Vagina (tissue), 2 donors: ENCODE measurements around the gene KLHL2. TPM values are rescaled to one million over a fixed set of nuclear protein-coding genes. Genes with fewer than 3 reads are reported as not detected.

Experiments
- DNase-seq, 2 donors: peaks; one replicate each; pipeline ENCODE4 v3.0.0-alpha.2; 2017; ENCODE audit errors: extremely low spot score in 2 of 2
- H3K27ac ChIP-seq: fragments of 200-600 bp; sonication (generic); one replicate; pipeline ENCODE4 v1.5.1; 2019
- H3K27me3 ChIP-seq: fragments of 200-600 bp; sonication (generic); one replicate; pipeline ENCODE4 v1.5.1; 2019
- H3K36me3 ChIP-seq, 2 donors: fragments of 200-600 bp; sonication (generic); one replicate each; pipeline ENCODE4 v1.5.1; 2017 to 2019
- H3K4me1 ChIP-seq: fragments of 200-600 bp; sonication (generic); one replicate; pipeline ENCODE4 v1.5.1; 2019
- H3K4me3 ChIP-seq, 2 donors: fragments of 200-600 bp; sonication (generic); 1 replicate in 1 of 2; 2 replicates in 1 of 2; pipeline ENCODE4 v1.5.1; 2016 to 2019
- H3K9me3 ChIP-seq: fragments of 200-600 bp; sonication (generic); one replicate; pipeline ENCODE4 v1.5.1; 2019
- CTCF ChIP-seq, 3 experiments: fragments of 450-650 bp in 2 of 3; fragments of 200-600 bp in 1 of 3; sonication (generic) in 1 of 3; IDR thresholded peaks; one replicate each; pipeline ENCODE4 v1.5.1; 2017 to 2019; ENCODE audit warnings: antibody characterized with exemption in 3 of 3, mild to moderate bottlenecking in 2 of 3, moderate library complexity in 2 of 3
- POLR2A ChIP-seq, 2 donors: fragments of 450-650 bp; IDR thresholded peaks; one replicate each; pipeline ENCODE4 v1.6.1; 2017; ENCODE audit warnings: antibody characterized with exemption in 2 of 2, mild to moderate bottlenecking in 2 of 2, moderate library complexity in 2 of 2
- POLR2AphosphoS5 ChIP-seq, 2 donors: sonication (generic); formaldehyde crosslinking; IDR thresholded peaks; one replicate each; pipeline ENCODE4 v1.9.0; 2017; ENCODE audit warnings: antibody characterized with exemption in 2 of 2, mild to moderate bottlenecking in 2 of 2, low read depth in 1 of 2; ENCODE audit not compliant: insufficient read depth in 1 of 2
- intact Hi-C: fragments of 100-400 bp; cut with DNase I; formaldehyde crosslinking; loops from one replicate; pipeline ENCODE4 v1.15.1; 2023
- total RNA-seq: library from RNA; depleted of rRNA; stranded (reverse); fragments of >200 nt; gene quantifications from one replicate; pipeline ENCODE4 v1.2.3, GENCODE V29; 2016

KLHL2 gene
- total RNA-seq, 1 donor from 2014 or later, result 29.5 TPM

GRCh38 chr4:165297626-165298025 lies 90.3 kb downstream of the KLHL2 start:
- no peaks in the 10 kb centered on the region for H3K9me3 ChIP-seq
- H3K27me3 ChIP-seq, result no peaks in the 10 kb centered on the region
- H3K27ac ChIP-seq, result no peak overlapping the region
- no peak for TF ChIP-seq CTCF (IDR thresholded peaks at IDR 0.05)
- TF ChIP-seq POLR2AphosphoS5 (IDR thresholded peaks at IDR 0.05; ENCODE audit: insufficient read depth in 1 of 2, low read depth in 1 of 2), result no peak
- TF ChIP-seq POLR2A (IDR thresholded peaks at IDR 0.05), result no peak
- H3K4me3 ChIP-seq, result no peak overlapping the region
- no peaks in the 10 kb centered on the region for H3K4me1 ChIP-seq
- DNase-seq, result no peak
- peaks cover 0 to 12% of the 10 kb centered on the region in 2 donors for H3K36me3 ChIP-seq
- intact Hi-C loops, result no loop called here

DNA sequence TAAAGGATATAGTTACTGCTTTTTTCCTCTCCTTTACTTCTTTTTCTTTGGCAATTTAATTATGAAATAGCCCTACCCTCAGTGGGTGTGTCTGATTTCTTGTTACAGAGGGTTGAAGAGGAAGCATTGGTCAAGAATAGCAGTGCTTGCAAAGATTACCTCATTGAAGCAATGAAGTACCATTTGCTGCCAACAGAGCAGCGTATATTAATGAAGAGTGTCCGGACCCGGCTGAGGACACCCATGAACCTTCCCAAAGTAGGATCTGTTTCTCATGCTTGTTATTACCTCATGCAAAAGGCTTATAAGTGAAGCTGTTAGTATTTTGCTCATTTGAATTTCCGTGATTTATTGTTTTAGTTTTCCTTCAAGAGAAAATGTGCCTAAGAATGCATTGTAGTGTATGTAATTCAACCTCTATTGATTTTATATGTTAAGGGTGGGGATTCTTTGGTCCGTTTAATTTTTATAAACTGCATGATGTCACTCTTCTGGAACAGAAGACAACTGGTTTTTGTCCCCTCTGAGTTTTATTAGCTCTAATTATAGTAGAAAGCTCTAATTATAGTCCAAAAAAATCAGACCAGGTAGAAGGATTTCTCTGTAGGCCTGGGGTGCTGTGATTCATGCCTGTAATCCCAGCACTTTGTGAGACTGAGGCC lies 92.2 kb downstream of the KLHL2 start:
- TF ChIP-seq POLR2A (IDR thresholded peaks at IDR 0.05) (no peak), POLR2AphosphoS5 (IDR thresholded peaks at IDR 0.05; ENCODE audit: insufficient read depth in 1 of 2, low read depth in 1 of 2) (no peak), CTCF (IDR thresholded peaks at IDR 0.05) (no peak)
- no peak overlapping the region for H3K27ac ChIP-seq

GRCh38 chr4:165301833-165302232 lies 94.5 kb downstream of the KLHL2 start:
- intact Hi-C loops, result no loop called here
- no peak for TF ChIP-seq POLR2AphosphoS5 (IDR thresholded peaks at IDR 0.05; ENCODE audit: insufficient read depth in 1 of 2, low read depth in 1 of 2)
- no peak for TF ChIP-seq POLR2A (IDR thresholded peaks at IDR 0.05)
- TF ChIP-seq CTCF (IDR thresholded peaks at IDR 0.05), result no peak
- H3K4me3 ChIP-seq, result no peak overlapping the region
- H3K27ac ChIP-seq, result no peak overlapping the region
- H3K36me3 ChIP-seq, result peaks cover 0 to 12% of the 10 kb centered on the region in 2 donors
- no peaks in the 10 kb centered on the region for H3K4me1 ChIP-seq
- H3K27me3 ChIP-seq, result no peaks in the 10 kb centered on the region
- H3K9me3 ChIP-seq, result no peaks in the 10 kb centered on the region
- DNase-seq, result no peak

More for the DNA sequence above, 92.2 kb downstream of the KLHL2 start:
- Histone ChIP-seq H3K4me3 (no peak overlapping the region), H3K36me3 (peaks cover 0 to 12% of the 10 kb centered on the region in 2 donors), H3K27me3 (no peaks in the 10 kb centered on the region), H3K9me3 (no peaks in the 10 kb centered on the region), H3K4me1 (no peaks in the 10 kb centered on the region)
- intact Hi-C loops, result no loop called here
- no peak for DNase-seq

- no peak overlapping the region for H3K4me3 ChIP-seq
- H3K9me3 ChIP-seq, result no peaks in the 10 kb centered on the region
- intact Hi-C loops, result no loop called here
- no peak overlapping the region for H3K27ac ChIP-seq
- H3K27me3 ChIP-seq, result no peaks in the 10 kb centered on the region
- H3K4me1 ChIP-seq, result no peaks in the 10 kb centered on the region
- no peak for DNase-seq
- H3K36me3 ChIP-seq, result peaks cover 0 to 10% of the 10 kb centered on the region in 2 donors
- TF ChIP-seq CTCF (IDR thresholded peaks at IDR 0.05) (no peak), POLR2AphosphoS5 (IDR thresholded peaks at IDR 0.05; ENCODE audit: insufficient read depth in 1 of 2, low read depth in 1 of 2) (no peak), POLR2A (IDR thresholded peaks at IDR 0.05) (no peak)
Measured at GRCh38 chr4:165302658-165303057, 95.3 kb downstream of the KLHL2 start.

DNA sequence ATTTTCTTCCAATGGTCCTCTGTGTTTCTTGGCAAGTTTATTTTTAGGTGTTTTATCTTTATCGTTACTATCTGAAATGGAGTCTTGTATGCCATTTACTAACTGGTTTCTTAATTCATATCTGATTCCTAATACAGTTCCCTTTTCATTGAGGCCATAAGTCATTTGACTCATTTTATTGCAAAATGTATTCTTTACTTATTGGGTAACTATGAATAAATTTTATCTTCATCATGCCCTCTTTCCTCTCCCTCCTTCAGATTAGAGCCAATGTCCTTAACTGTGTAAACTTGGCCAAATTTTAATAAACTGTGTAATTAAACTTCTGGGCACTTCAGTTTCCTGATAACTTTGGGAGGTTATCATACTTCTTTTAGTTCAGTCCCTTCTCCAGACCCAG lies 100.8 kb downstream of the KLHL2 start:
- Histone ChIP-seq H3K27ac (no peak overlapping the region), H3K4me3 (no peak overlapping the region), H3K9me3 (no peaks in the 10 kb centered on the region), H3K27me3 (no peaks in the 10 kb centered on the region), H3K36me3 (no peaks in the 10 kb centered on the region), H3K4me1 (no peaks in the 10 kb centered on the region)
- TF ChIP-seq POLR2A (IDR thresholded peaks at IDR 0.05), result no peak
- no peak for TF ChIP-seq CTCF (IDR thresholded peaks at IDR 0.05)
- TF ChIP-seq POLR2AphosphoS5 (IDR thresholded peaks at IDR 0.05; ENCODE audit: insufficient read depth in 1 of 2, low read depth in 1 of 2), result no peak
- DNase-seq, result no peak
- intact Hi-C loops, result no loop called here
